Osteoblast (primary cell): Measurements from ENCODE around the gene HMX3. TPM values are rescaled to one million over a fixed set of nuclear protein-coding genes. Genes with fewer than 3 reads are reported as not detected.
A peak's percentile ranks its signal among the peaks of the same experiment; 100 is the strongest.

ENCODE experiments used
- DNase-seq: peaks from one replicate; pipeline ENCODE4 v3.0.0; 2011; ENCODE audit warnings: low spot score, mixed read lengths; ENCODE audit not compliant: insufficient read length; ENCODE audit errors: missing footprints
- H2AFZ ChIP-seq: 2 replicates; pipeline ENCODE4 v1.6.0; 2011; ENCODE audit warnings: mild to moderate bottlenecking, low read length
- H3K27ac ChIP-seq: 2 replicates; pipeline ENCODE4 v1.5.1; 2011; ENCODE audit warnings: mild to moderate bottlenecking, low read depth, low read length, moderate library complexity
- H3K27me3 ChIP-seq: 2 replicates; pipeline ENCODE4 v1.6.0; 2012; ENCODE audit warnings: mild to moderate bottlenecking, control low read depth, inconsistent platforms, low read length, moderate library complexity; ENCODE audit not compliant: insufficient read depth
- H3K36me3 ChIP-seq: 2 replicates; pipeline ENCODE4 v1.5.1; 2011; ENCODE audit warnings: mild to moderate bottlenecking, low read length, control low read depth, moderate library complexity; ENCODE audit not compliant: insufficient read depth
- H3K4me1 ChIP-seq: 2 replicates; pipeline ENCODE4 v1.5.1; 2011; ENCODE audit warnings: mild to moderate bottlenecking, low read length, control low read depth, moderate library complexity; ENCODE audit not compliant: insufficient read depth
- H3K4me2 ChIP-seq: 2 replicates; pipeline ENCODE4 v1.6.0; 2011; ENCODE audit warnings: mild to moderate bottlenecking, low read length; ENCODE audit not compliant: insufficient read depth
- H3K4me3 ChIP-seq: fragments of 200-600 bp; sonication (generic); 3 replicates; pipeline ENCODE4 v1.5.1; 2012; ENCODE audit warnings: mild to moderate bottlenecking, low read length, inconsistent platforms; ENCODE audit not compliant: insufficient read depth
- H3K79me2 ChIP-seq: 2 replicates; pipeline ENCODE4 v1.6.0; 2012; ENCODE audit warnings: mild to moderate bottlenecking, low read length, control low read depth, inconsistent platforms; ENCODE audit not compliant: insufficient read depth
- H3K9me3 ChIP-seq: 2 replicates; pipeline ENCODE4 v1.5.1; 2011; ENCODE audit warnings: low read depth, low read length, control low read depth
- H4K20me1 ChIP-seq: 2 replicates; pipeline ENCODE4 v1.6.0; 2012; ENCODE audit warnings: mild to moderate bottlenecking, low read length, control low read depth; ENCODE audit not compliant: insufficient read depth
- total RNA-seq: library from RNA; depleted of rRNA; stranded (reverse); fragments of >200 nt; gene quantifications from 2 replicates; pipeline ENCODE4 v1.2.3, GENCODE V29; 2012
- TF ChIP-seq, protein P1 (sequence below): IDR thresholded peaks from 2 replicates; pipeline ENCODE4 v1.5.1; 2011; ENCODE audit warnings: mild to moderate bottlenecking, low read depth, low read length, moderate library complexity; ENCODE audit errors: extremely low read depth

HMX3 gene
- total RNA-seq, 1 donor: not detected

DNA sequence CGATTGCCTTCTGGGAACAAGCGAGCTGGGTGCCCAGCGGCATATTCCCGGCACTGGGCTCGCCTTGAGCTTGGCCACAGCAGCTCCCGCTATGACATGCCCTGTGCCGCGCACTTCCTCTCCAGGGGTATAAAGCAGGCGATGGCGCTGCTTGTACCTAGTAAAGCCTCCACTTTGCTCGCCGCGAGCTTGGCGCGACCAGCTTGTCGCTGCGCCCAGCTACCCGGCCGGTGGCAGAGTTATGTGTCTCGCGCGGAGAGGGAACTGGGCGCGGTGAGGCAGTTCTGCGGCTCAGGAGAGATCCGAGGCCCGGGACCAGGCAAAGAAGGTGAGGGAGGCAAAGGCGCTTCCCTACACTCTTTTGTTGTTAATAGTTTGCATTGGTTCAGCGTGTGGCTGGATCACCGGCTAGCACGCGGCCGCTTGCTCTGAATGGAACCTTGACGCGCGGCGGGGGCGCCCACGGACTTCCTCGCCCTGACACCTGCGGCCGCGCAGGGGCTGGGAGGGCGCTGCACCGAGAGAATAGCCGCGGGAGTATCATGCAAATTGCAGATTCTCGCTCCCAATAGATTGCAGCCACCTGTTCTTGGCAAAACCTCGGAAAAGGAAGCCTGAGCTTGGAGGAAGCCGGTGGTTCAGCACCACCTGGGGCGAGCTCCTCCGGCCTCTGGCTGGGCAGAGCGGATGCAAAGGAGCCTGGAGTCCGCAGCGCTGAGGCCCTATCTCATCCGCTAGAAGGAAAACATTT is 15.4 kb downstream of the HMX3 start:
- peak; percentile 70 for DNase-seq

DNA sequence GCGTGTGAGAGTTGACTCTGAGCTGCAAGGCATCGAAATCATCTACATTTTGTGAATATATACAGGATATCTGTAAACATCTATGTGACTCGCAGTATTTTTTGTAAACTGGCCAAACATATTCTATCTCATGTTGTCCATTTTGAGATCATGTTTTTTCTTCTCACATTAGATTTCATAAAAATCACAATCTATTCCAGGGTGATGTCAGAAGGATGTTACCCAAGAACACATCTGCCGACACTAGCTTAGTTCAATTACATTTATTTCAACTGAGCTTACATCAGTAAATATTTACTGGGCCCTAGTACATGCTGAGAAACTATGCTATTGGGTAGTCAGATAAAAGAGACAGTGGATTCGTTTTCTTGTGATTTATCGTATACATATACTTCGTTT is 16.0 kb downstream of the HMX3 start:
- Histone ChIP-seq H2AFZ (no peak overlapping the region), H3K9me3 (no peaks in the 10 kb centered on the region), H4K20me1 (peaks cover 18% of the 10 kb centered on the region), H3K79me2 (peaks cover 26% of the 10 kb centered on the region), H3K36me3 (peaks cover 7% of the 10 kb centered on the region), H3K4me3 (no peak overlapping the region), H3K27ac (no peak overlapping the region), H3K4me1 (peaks cover 17% of the 10 kb centered on the region), H3K4me2 (no peak overlapping the region), H3K27me3 (peaks cover 62% of the 10 kb centered on the region)
- no peak for DNase-seq
- TF ChIP-seq, protein P1, sequence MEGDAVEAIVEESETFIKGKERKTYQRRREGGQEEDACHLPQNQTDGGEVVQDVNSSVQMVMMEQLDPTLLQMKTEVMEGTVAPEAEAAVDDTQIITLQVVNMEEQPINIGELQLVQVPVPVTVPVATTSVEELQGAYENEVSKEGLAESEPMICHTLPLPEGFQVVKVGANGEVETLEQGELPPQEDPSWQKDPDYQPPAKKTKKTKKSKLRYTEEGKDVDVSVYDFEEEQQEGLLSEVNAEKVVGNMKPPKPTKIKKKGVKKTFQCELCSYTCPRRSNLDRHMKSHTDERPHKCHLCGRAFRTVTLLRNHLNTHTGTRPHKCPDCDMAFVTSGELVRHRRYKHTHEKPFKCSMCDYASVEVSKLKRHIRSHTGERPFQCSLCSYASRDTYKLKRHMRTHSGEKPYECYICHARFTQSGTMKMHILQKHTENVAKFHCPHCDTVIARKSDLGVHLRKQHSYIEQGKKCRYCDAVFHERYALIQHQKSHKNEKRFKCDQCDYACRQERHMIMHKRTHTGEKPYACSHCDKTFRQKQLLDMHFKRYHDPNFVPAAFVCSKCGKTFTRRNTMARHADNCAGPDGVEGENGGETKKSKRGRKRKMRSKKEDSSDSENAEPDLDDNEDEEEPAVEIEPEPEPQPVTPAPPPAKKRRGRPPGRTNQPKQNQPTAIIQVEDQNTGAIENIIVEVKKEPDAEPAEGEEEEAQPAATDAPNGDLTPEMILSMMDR: no peak

More for the DNA sequence above, 15.4 kb downstream of the HMX3 start:
- Histone ChIP-seq H4K20me1 (peaks cover 13% of the 10 kb centered on the region), H3K79me2 (peaks cover 20% of the 10 kb centered on the region), H3K4me2 (no peak overlapping the region), H3K27me3 (peaks cover 67% of the 10 kb centered on the region), H3K4me3 (no peak overlapping the region), H3K4me1 (peaks cover 12% of the 10 kb centered on the region), H2AFZ (peak overlapping the region; percentile 15), H3K36me3 (peaks cover 3% of the 10 kb centered on the region), H3K27ac (no peak overlapping the region), H3K9me3 (no peaks in the 10 kb centered on the region)
- TF ChIP-seq, protein P1: no peak

DNA sequence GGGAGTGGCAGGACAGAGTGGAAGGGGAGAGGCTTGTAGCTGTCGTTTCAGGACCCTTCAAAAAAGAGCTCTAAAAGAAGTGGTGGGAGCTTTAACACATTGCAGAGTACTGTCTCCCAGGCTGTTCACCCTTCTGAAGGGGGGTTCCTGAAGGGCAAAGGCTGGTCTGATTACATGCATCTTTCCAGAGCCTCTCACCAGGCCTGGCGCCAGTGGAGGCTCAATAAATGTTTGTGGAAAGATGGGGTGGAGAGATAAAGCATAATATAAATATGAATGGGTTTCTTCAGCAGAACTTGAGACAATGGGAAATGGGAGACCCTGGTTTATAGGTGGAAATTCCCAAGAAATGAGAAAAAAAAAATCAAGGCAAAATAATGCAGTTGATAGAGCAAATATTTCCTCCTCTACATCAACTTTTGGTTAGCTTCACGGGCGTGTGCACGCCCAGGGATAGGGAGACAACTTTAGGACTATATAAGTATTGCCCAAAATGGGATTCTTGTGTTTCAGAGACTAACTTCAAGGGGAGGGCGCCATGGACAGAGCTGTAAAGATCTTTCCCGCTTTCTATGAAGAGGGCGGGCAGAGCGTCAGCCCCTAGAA is 17.8 kb downstream of the HMX3 start:
- Histone ChIP-seq H3K27me3 (peaks cover 44% of the 10 kb centered on the region), H4K20me1 (peaks cover 33% of the 10 kb centered on the region), H3K4me2 (peak overlapping the region; percentile 23), H3K4me1 (peaks cover 36% of the 10 kb centered on the region), H3K79me2 (peaks cover 44% of the 10 kb centered on the region), H2AFZ (peak overlapping the region; percentile 21), H3K27ac (no peak overlapping the region), H3K36me3 (peaks cover 25% of the 10 kb centered on the region), H3K9me3 (no peaks in the 10 kb centered on the region), H3K4me3 (no peak overlapping the region)
- DNase-seq: no peak
- TF ChIP-seq, protein P1: no peak

DNA sequence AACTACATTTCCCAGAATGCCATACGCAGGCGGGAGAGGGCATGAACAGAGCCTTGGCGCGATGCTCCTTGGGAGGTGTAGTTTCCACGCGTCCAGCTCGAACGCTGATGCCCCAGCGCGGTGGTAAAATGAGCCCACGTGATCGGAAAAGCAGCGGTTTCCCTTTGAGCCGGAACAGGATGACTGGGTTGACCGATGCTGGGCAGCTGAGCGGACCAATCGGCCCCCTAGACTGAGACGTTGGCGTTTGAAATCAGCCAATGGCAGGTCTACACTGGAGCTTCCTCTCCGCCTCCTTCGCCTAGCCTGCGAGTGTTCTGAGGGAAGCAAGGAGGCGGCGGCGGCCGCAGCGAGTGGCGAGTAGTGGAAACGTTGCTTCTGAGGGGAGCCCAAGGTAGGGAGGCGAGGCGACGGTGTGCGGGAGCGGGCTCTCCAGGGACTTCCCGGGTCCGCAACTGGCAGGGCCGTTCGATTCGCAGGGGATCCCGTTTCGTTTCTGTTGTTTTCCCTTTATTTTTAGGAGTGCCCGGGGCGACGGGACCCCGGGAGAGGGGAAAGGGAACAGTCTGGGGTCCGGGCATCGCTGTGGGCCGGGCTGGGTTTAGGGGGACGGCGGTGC is 18.4 kb downstream of the HMX3 start, which contains the start of gene BUB3:
Gene BUB3 (plus strand): TSS at position 311 of the 619 bp plus-strand sequence. CDS start 516 bp downstream, outside the sequence.
- H2AFZ ChIP-seq: peak within 1 kb of the TSS; percentile 41

More for the DNA sequence above, 18.4 kb downstream of the HMX3 start, which contains the start of gene BUB3:
- peaks cover 38% of the 10 kb centered on the region for H3K4me1 ChIP-seq
- H3K36me3 ChIP-seq: peaks cover 28% of the 10 kb centered on the region
- peak within 1 kb of the TSS; percentile 51 for H3K27ac ChIP-seq
- peak; percentile 100 for DNase-seq
- TF ChIP-seq, protein P1: no peak
- peak within 1 kb of the TSS; percentile 75 for H3K4me3 ChIP-seq
- peaks cover 38% of the 10 kb centered on the region for H3K27me3 ChIP-seq
- H3K79me2 ChIP-seq: peaks cover 50% of the 10 kb centered on the region
- H3K4me2 ChIP-seq: peak within 1 kb of the TSS; percentile 96
- no peaks in the 10 kb centered on the region for H3K9me3 ChIP-seq
- H4K20me1 ChIP-seq: peaks cover 39% of the 10 kb centered on the region
